Peyer's patch (tissue), 4 donors: ENCODE measurements around the gene DOCK2. TPM values are rescaled to one million over a fixed set of nuclear protein-coding genes. Genes with fewer than 3 reads are reported as not detected.

Source experiments
- DNase-seq, 3 donors: peaks; one replicate each; pipeline ENCODE4 v3.0.0-alpha.2; 2017 to 2019
- H3K27ac ChIP-seq, 4 donors: fragments of 200-600 bp; sonication (generic); one replicate each; pipeline ENCODE4 v1.5.1; 2016 to 2019
- H3K27me3 ChIP-seq, 2 donors: fragments of 200-600 bp; sonication (generic); one replicate each; pipeline ENCODE4 v1.5.1; 2019
- H3K36me3 ChIP-seq, 3 donors: fragments of 200-600 bp; sonication (generic); one replicate each; pipeline ENCODE4 v1.5.1; 2016 to 2019
- H3K4me1 ChIP-seq, 4 donors: fragments of 200-600 bp; sonication (generic); one replicate each; pipeline ENCODE4 v1.5.1; 2016 to 2019
- H3K4me3 ChIP-seq, 4 donors: fragments of 200-600 bp; sonication (generic); 1 replicate in 3 of 4; 2 replicates in 1 of 4; pipeline ENCODE4 v1.5.1; 2016 to 2019; ENCODE audit warnings: mild to moderate bottlenecking in 1 of 4
- H3K9me3 ChIP-seq, 4 donors: fragments of 200-600 bp; sonication (generic); one replicate each; pipeline ENCODE4 v1.5.1; 2016 to 2019; ENCODE audit warnings: mild to moderate bottlenecking in 1 of 4
- POLR2A ChIP-seq, 2 donors: fragments of 450-650 bp; IDR thresholded peaks; one replicate each; pipeline ENCODE4 v1.5.1; 2017; ENCODE audit warnings: antibody characterized with exemption in 2 of 2, mild to moderate bottlenecking in 2 of 2, moderate library complexity in 2 of 2
- total RNA-seq, 4 donors: library from RNA; depleted of rRNA; stranded (reverse); fragments of >200 nt; gene quantifications; one replicate each; pipeline ENCODE4 v1.1.0, GENCODE V29; 2016
- TF ChIP-seq, protein P1 (sequence below), 6 experiments: fragments of 450-650 bp in 4 of 6; fragments of 200-600 bp in 2 of 6; sonication (generic) in 1 of 6; IDR thresholded peaks; one replicate each; pipeline ENCODE4 v1.5.1; 2017 to 2019; ENCODE audit warnings: antibody characterized with exemption in 6 of 6, mild to moderate bottlenecking in 3 of 6, moderate library complexity in 1 of 6

Gene DOCK2
- total RNA-seq, 4 donors from 2014 or later: 13.8 to 200 (median 17.8) TPM

GRCh38 chr5:169791251-169791650 lies 154.2 kb downstream of the DOCK2 start:
- H3K4me3 ChIP-seq: no peak overlapping the region
- no peaks in the 10 kb centered on the region for H3K4me1 ChIP-seq
- H3K9me3 ChIP-seq: no peaks in the 10 kb centered on the region
- no peak overlapping the region for H3K27ac ChIP-seq
- no peaks in the 10 kb centered on the region for H3K36me3 ChIP-seq
- no peak for DNase-seq
- TF ChIP-seq, protein P1, sequence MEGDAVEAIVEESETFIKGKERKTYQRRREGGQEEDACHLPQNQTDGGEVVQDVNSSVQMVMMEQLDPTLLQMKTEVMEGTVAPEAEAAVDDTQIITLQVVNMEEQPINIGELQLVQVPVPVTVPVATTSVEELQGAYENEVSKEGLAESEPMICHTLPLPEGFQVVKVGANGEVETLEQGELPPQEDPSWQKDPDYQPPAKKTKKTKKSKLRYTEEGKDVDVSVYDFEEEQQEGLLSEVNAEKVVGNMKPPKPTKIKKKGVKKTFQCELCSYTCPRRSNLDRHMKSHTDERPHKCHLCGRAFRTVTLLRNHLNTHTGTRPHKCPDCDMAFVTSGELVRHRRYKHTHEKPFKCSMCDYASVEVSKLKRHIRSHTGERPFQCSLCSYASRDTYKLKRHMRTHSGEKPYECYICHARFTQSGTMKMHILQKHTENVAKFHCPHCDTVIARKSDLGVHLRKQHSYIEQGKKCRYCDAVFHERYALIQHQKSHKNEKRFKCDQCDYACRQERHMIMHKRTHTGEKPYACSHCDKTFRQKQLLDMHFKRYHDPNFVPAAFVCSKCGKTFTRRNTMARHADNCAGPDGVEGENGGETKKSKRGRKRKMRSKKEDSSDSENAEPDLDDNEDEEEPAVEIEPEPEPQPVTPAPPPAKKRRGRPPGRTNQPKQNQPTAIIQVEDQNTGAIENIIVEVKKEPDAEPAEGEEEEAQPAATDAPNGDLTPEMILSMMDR (IDR thresholded peaks at IDR 0.05): no peak
- no peak for TF ChIP-seq POLR2A (IDR thresholded peaks at IDR 0.05)
- H3K27me3 ChIP-seq: no peaks in the 10 kb centered on the region

- Histone ChIP-seq H3K27me3 (no peaks in the 10 kb centered on the region), H3K4me3 (no peak overlapping the region), H3K9me3 (no peaks in the 10 kb centered on the region), H3K36me3 (no peaks in the 10 kb centered on the region), H3K27ac (no peak overlapping the region), H3K4me1 (no peaks in the 10 kb centered on the region)
- DNase-seq: no peak
- no peak for TF ChIP-seq POLR2A (IDR thresholded peaks at IDR 0.05)
- TF ChIP-seq, protein P1 (IDR thresholded peaks at IDR 0.05): no peak
Measured at GRCh38 chr5:169795338-169795737, 158.3 kb downstream of the DOCK2 start.

DNA sequence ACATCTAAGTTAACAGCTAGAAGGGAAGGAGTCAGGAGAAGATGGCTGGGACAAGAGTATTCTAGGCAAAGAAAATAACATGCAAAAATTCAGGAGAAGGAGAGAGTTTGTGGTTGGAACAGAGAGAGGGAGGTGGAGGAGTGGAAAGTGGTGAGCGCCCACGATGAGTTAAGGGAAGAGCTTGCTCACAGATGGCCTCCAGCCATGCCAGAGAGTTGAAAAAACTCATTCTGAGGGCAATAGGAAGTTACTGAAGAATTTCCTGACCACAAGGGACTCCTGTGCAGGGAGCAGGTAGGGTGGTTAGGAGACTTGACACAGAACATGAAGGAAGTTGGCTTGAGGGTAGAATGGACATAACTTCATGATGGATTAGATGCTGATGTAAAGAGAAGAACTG lies 159.7 kb downstream of the DOCK2 start:
- no peak for DNase-seq
- no peaks in the 10 kb centered on the region for H3K27me3 ChIP-seq
- H3K27ac ChIP-seq: no peak overlapping the region
- no peaks in the 10 kb centered on the region for H3K36me3 ChIP-seq
- H3K4me3 ChIP-seq: no peak overlapping the region
- TF ChIP-seq, protein P1 (IDR thresholded peaks at IDR 0.05): no peak
- TF ChIP-seq POLR2A (IDR thresholded peaks at IDR 0.05): no peak
- no peaks in the 10 kb centered on the region for H3K4me1 ChIP-seq
- H3K9me3 ChIP-seq: no peaks in the 10 kb centered on the region

DNA sequence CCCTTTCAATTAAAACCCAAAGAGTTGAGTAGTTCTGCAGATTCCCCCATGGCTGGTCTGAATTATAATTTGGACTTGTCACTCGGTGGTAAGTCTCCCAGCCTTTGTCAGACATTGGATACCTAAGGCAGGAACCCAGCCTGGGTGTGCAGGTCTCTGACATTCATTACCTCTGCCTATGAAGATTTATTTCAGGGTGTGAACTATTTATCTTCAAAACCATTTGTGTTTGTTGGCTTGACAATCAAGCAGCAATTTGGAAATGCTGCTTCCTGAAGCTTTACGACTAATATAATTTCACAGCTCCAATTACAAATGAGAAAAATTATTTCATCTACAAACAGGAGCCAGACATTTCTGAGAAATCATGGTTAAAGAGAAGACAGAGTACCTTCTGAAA lies 160.5 kb downstream of the DOCK2 start:
- Histone ChIP-seq H3K27me3 (no peaks in the 10 kb centered on the region), H3K4me3 (no peak overlapping the region), H3K9me3 (no peaks in the 10 kb centered on the region), H3K4me1 (no peaks in the 10 kb centered on the region), H3K27ac (no peak overlapping the region), H3K36me3 (no peaks in the 10 kb centered on the region)
- TF ChIP-seq, protein P1 (IDR thresholded peaks at IDR 0.05): no peak
- no peak for DNase-seq

GRCh38 chr5:169798438-169798837 lies 161.4 kb downstream of the DOCK2 start:
- no peaks in the 10 kb centered on the region for H3K36me3 ChIP-seq
- no peaks in the 10 kb centered on the region for H3K4me1 ChIP-seq
- H3K4me3 ChIP-seq: no peak overlapping the region
- no peaks in the 10 kb centered on the region for H3K9me3 ChIP-seq
- no peak overlapping the region for H3K27ac ChIP-seq
- H3K27me3 ChIP-seq: no peaks in the 10 kb centered on the region
- no peak for TF ChIP-seq POLR2A (IDR thresholded peaks at IDR 0.05)
- TF ChIP-seq, protein P1 (IDR thresholded peaks at IDR 0.05): no peak
- no peak for DNase-seq
